Activated naive CD8-positive, alpha-beta T cell treated with anti-CD3 and anti-CD28 coated beads for 36 hours (primary cell): ENCODE measurements around the gene DTWD2. TPM values are rescaled to one million over a fixed set of nuclear protein-coding genes. Genes with fewer than 3 reads are reported as not detected.
"Not testable (repeated sequence)": the region's sequence is repeated elsewhere in the genome, so short reads cannot be mapped to it uniquely, and the experiment has no call there.

Experiments used
- DNase-seq: peaks from one replicate; pipeline ENCODE4 v3.0.0; 2021
- H3K27ac Mint-ChIP-seq: one replicate; pipeline ENCODE4 v1.8.0; 2022; ENCODE audit warnings: mild to moderate bottlenecking, moderate library complexity, mixed read lengths
- H3K27me3 Mint-ChIP-seq: one replicate; pipeline ENCODE4 v1.8.0; 2022; ENCODE audit warnings: mild to moderate bottlenecking, mixed read lengths
- H3K36me3 Mint-ChIP-seq: one replicate; pipeline ENCODE4 v1.8.0; 2021; ENCODE audit warnings: mild to moderate bottlenecking, mixed read lengths
- H3K4me1 Mint-ChIP-seq: one replicate; pipeline ENCODE4 v1.8.0; 2021; ENCODE audit warnings: mixed read lengths
- H3K4me3 Mint-ChIP-seq: one replicate; pipeline ENCODE4 v1.8.0; 2022; ENCODE audit warnings: mild to moderate bottlenecking, moderate library complexity, mixed read lengths
- H3K9me3 Mint-ChIP-seq: one replicate; pipeline ENCODE4 v1.8.0; 2022; ENCODE audit warnings: mixed read lengths
- total RNA-seq, 2 experiments: library from RNA; stranded (reverse); gene quantifications; one replicate each; pipeline ENCODE4 v1.2.3, GENCODE V29; 2021

DTWD2 gene
- total RNA-seq, 2 experiments from 2014 or later: 5.4 to 5.7 TPM

DNA sequence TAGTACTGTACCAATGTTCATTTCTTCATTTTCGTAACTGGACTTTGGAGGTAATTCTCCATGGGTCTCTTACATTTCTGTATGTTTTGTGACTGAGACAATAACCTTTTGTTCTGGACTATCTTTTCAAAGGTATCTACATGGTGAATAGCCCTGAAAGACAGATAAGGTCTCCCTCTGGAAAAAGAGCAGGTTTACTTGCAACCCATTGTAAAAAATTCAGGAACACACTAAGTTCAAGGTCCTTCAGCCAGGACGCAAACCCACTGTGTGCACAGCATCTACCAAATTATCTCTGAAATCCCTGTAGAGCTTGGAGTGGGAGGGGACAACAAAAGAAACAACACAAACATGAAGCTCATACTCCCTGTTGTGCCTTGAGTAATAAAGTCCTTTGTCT, 8.3 kb downstream of the DTWD2 start:
- no peak overlapping the region for H3K4me3 Mint-ChIP-seq
- DNase-seq: no peak

DNA sequence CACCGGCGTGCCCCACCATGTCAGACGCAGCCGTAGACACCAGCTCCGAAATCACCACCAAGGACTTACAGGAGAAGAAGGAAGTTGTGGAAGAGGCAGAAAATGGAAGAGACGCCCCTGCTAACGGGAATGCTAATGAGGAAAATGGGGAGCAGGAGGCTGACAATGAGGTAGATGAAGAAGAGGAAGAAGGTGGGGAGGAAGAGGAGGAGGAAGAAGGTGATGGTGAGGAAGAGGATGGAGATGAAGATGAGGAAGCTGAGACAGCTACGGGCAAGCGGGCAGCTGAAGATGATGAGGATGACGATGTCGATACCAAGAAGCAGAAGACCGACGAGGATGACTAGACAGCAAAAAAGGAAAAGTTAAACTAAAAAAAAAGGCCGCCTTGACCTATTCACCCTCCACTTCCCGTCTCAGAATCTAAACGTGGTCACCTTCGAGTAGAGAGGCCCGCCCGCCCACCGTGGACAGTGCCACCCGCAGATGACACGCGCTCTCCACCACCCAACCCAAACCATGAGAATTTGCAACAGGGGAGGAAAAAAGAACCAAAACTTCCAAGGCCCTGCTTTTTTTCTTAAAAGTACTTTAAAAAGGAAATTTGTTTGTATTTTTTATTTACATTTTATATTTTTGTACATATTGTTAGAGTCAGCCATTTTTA, 14.4 kb downstream of the DTWD2 start:
- H3K4me3 Mint-ChIP-seq, H3K27ac Mint-ChIP-seq, H3K27me3 Mint-ChIP-seq, DNase-seq, H3K4me1 Mint-ChIP-seq: not testable (repeated sequence)
- Mint-ChIP-seq H3K9me3 (peaks cover 31% of the 10 kb centered on the region), H3K36me3 (peaks cover 29% of the 10 kb centered on the region)

More for the DNA sequence above, 8.3 kb downstream of the DTWD2 start:
- Mint-ChIP-seq H3K9me3 (peaks cover 13% of the 10 kb centered on the region), H3K36me3 (peaks cover 30% of the 10 kb centered on the region), H3K4me1 (peaks cover 5% of the 10 kb centered on the region), H3K27me3 (no peaks in the 10 kb centered on the region), H3K27ac (no peak overlapping the region)

DNA sequence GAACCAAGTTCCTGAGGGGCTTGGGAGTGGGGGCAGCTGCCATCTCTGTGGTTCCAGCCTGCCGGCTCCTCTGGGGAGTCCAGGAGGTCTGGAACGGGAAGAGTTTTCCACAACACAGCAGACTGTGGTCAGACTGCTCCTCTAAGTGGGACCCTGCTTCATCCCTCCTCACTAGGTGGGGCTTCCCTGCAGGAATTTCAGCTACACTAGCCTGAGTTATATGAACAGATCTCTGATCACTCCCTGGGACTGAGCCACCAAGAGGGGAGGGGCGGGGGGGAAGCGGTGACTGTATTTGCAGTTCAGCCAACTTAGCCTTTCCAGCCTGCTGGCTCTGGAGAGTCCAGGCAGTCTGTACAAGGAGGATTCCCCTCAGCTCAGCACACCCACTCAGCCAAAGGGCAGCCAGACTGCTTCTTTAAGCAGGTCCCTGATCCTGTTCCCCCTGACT, 19.4 kb downstream of the DTWD2 start:
- Mint-ChIP-seq H3K27ac (no peak overlapping the region), H3K4me3 (no peak overlapping the region), H3K36me3 (peaks cover 12% of the 10 kb centered on the region), H3K27me3 (no peaks in the 10 kb centered on the region), H3K9me3 (peaks cover 14% of the 10 kb centered on the region), H3K4me1 (no peaks in the 10 kb centered on the region)
- DNase-seq: no peak

DNA sequence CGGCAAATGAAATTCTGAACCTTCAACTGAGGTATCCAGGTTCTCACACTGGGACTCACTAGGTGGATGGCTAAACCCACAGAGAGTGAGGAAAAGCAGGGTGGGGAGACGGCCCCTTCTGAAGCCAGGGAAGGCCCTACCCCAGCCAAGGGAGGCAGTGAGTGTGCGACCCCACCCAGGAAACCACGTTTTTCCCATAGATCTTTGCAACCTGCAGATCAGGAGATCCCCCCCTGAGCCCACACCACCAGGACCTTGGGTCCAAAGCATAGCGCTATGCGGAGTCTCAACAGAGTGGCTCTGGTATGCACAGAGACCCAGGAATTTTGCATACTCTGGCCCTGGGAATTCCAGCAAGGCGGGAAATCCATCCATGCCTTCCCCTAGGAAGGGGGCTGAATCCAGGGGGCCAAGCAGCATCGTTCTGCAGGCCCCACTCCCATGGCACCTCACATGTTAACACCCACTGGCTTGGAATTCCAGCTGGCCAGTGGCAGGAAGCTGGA, 19.9 kb downstream of the DTWD2 start:
- Mint-ChIP-seq H3K4me1 (no peaks in the 10 kb centered on the region), H3K36me3 (peaks cover 12% of the 10 kb centered on the region), H3K27me3 (no peaks in the 10 kb centered on the region), H3K27ac (no peak overlapping the region), H3K9me3 (peaks cover 10% of the 10 kb centered on the region), H3K4me3 (no peak overlapping the region)
- no peak for DNase-seq

DNA sequence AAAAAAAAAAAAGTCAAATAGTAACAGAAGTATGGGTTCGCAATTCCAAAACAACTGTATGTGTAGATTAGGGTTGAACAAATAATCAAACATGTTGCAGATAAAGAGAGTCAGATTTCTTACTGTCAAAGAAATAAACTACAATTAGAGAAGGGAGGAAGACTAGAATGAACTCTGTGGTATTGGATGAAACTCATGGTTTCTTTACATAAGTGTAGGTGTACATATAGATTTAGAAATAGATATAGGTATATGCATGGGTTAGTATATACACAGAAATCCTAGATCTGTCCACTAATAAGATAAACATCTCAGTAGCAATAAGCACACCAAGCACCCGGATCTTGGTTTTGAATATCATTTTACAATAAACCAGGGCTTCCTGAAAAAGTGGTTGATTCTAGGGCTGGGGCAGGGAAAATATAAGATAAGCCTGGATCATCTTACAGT, 21.3 kb downstream of the DTWD2 start:
- Mint-ChIP-seq H3K27me3 (no peaks in the 10 kb centered on the region), H3K9me3 (peaks cover 5% of the 10 kb centered on the region), H3K4me1 (no peaks in the 10 kb centered on the region), H3K4me3 (no peak overlapping the region), H3K27ac (no peak overlapping the region), H3K36me3 (peaks cover 13% of the 10 kb centered on the region)
- DNase-seq: no peak

DNA sequence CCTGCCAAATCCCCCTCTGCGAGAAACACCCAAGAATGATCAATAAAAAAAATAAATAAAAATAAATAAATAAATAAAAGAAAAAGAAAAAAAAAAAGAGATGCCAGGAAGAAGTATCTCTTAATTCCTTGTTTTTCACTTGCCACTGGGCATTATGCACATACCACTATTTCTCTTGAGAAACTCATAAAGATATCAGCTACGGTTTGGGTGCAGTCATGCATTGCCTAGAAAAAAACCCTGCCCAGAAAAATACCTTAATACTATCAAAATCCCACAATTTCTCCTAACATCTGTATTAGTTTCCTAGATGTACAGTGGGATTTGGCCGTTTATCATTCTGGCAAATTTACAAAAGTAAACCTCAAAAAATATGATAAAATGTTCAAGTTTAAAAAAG, 22.5 kb downstream of the DTWD2 start:
- Mint-ChIP-seq H3K27ac (no peak overlapping the region), H3K9me3 (peaks cover 3% of the 10 kb centered on the region), H3K4me3 (no peak overlapping the region), H3K4me1 (no peaks in the 10 kb centered on the region), H3K27me3 (no peaks in the 10 kb centered on the region), H3K36me3 (peaks cover 13% of the 10 kb centered on the region)
- no peak for DNase-seq

DNA sequence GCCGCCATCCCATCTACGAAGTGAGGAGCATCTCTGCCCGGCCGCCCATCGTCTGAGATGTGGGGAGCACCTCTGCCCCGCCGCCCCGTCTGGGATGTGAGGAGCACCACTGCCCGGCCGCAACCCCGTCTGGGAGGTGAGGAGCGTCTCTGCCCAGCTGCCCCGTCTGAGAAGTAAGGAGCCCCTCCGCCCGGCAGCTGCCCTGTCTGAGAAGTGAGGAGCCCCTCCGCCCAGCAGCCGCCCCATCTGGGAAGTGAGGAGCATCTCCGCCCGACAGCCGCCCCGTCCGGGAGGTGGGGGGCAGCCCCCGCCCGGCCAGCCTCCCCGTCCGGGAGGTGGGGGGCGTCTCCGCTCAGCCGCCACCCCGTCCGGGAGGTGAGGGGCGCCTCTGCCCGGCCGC, 23.4 kb downstream of the DTWD2 start:
- not testable (repeated sequence) for H3K9me3 Mint-ChIP-seq, DNase-seq, H3K4me3 Mint-ChIP-seq, H3K4me1 Mint-ChIP-seq, H3K27me3 Mint-ChIP-seq, H3K27ac Mint-ChIP-seq
- H3K36me3 Mint-ChIP-seq: peaks cover 13% of the 10 kb centered on the region

DNA sequence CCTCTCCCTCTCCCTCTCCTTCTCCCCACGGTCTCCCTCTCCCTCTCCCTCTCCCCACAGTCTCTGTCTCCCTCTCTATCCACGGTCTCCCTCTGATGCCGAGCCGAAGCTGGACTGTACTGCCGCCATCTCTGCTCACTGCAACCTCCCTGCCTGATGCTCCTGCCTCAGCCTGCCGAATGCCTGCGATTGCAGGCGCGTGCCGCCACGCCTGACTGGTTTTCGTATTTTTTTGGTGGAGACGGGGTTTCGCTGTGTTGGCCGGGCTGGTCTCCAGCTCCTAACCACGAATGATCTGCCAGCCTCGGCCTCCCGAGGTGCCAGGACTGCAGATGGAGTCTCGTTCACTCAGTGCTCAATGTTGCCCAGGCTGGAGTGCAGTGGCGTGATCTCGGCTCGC, 24.0 kb downstream of the DTWD2 start:
- peaks cover 17% of the 10 kb centered on the region for H3K36me3 Mint-ChIP-seq
- not testable (repeated sequence) for H3K4me1 Mint-ChIP-seq, H3K27ac Mint-ChIP-seq, H3K27me3 Mint-ChIP-seq, DNase-seq, H3K9me3 Mint-ChIP-seq, H3K4me3 Mint-ChIP-seq

DNA sequence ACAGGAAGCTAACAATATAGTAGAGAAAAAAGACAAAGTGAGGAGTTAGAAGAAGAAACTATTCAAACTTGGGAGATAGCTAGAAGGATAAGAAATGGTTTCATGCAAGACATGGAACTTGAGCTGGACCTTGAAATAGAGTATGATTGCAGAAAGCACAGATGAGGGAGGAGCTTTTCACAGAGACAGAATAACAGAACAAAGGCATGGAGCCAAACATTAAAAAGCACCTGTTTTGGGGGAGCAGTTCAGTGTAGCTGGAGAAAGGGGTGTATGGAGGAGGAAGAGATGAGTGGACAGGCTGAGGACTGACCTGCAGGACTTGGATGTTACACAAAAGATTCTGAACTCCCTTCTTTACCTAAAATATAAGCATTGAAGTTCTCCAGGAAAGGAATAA, 25.2 kb downstream of the DTWD2 start:
- no peak for DNase-seq
- Mint-ChIP-seq H3K27me3 (no peaks in the 10 kb centered on the region), H3K4me3 (no peak overlapping the region), H3K4me1 (no peaks in the 10 kb centered on the region), H3K9me3 (peaks cover 7% of the 10 kb centered on the region), H3K27ac (no peak overlapping the region), H3K36me3 (peaks cover 19% of the 10 kb centered on the region)

DNA sequence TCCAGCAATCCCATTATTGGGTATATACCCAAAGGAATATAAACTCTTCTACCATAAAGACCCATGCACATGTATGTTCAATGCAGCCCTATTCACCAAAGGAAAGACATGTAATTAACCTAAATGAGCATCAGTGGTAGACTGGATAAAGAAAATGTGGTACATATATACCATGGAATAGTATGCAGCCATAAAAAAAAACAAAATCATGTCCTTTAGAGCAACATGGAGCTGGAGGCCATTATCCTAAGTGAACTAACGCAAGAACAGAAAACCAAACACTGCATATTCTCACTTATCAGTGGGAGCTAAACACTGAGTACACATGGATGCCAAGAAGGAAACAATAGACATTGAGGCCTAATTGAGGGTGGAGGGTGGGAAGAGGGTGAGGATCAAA, 27.8 kb downstream of the DTWD2 start:
- Mint-ChIP-seq H3K27me3 (no peaks in the 10 kb centered on the region), H3K4me1 (peaks cover 2% of the 10 kb centered on the region), H3K9me3 (peaks cover 7% of the 10 kb centered on the region), H3K27ac (no peak overlapping the region), H3K36me3 (peaks cover 16% of the 10 kb centered on the region), H3K4me3 (no peak overlapping the region)
- DNase-seq: no peak

DNA sequence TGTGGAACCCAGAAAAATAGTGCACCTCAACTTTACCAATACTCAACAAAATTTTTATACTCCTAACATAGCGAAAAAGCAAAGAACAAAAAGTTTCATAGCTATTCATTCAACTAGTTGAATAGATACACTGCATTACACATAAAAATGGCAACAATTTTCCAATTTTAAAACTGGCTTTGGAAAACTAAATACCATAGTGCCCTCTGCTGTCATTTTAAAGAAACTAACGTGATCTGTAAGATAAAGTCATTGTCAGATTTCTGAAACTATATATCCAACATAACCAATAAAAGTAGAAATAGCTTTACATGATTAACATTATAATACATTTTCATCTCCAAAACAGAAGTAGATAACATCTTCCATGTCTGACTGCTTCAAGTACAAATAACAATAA, 31.6 kb downstream of the DTWD2 start:
- H3K27me3 Mint-ChIP-seq: no peaks in the 10 kb centered on the region
- no peak overlapping the region for H3K4me3 Mint-ChIP-seq
- no peak overlapping the region for H3K27ac Mint-ChIP-seq
- H3K9me3 Mint-ChIP-seq: peaks cover 7% of the 10 kb centered on the region
- peaks cover 2% of the 10 kb centered on the region for H3K4me1 Mint-ChIP-seq
- peaks cover 8% of the 10 kb centered on the region for H3K36me3 Mint-ChIP-seq
- no peak for DNase-seq

DNA sequence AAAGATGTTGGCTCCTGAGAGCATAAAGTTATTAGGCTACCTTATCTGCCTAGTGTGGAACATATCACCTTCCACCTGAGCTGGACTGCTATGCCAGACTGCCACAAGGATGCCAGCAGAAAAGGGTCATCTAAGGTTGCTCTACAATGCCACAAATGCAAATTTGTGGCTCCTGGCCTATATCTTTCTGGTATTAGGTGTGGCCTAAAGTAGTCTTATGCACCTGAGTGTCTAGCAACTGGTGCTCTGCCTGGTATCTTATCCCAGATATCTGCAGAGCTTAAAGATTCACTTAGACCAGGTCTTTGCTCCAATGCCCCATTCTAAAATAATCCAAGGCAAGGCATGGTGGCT, 34.7 kb downstream of the DTWD2 start:
- no peak for DNase-seq
- no peak overlapping the region for H3K27ac Mint-ChIP-seq
- H3K4me1 Mint-ChIP-seq: peaks cover 2% of the 10 kb centered on the region
- no peaks in the 10 kb centered on the region for H3K27me3 Mint-ChIP-seq
- no peak overlapping the region for H3K4me3 Mint-ChIP-seq
- peaks cover 3% of the 10 kb centered on the region for H3K36me3 Mint-ChIP-seq
- H3K9me3 Mint-ChIP-seq: no peaks in the 10 kb centered on the region

DNA sequence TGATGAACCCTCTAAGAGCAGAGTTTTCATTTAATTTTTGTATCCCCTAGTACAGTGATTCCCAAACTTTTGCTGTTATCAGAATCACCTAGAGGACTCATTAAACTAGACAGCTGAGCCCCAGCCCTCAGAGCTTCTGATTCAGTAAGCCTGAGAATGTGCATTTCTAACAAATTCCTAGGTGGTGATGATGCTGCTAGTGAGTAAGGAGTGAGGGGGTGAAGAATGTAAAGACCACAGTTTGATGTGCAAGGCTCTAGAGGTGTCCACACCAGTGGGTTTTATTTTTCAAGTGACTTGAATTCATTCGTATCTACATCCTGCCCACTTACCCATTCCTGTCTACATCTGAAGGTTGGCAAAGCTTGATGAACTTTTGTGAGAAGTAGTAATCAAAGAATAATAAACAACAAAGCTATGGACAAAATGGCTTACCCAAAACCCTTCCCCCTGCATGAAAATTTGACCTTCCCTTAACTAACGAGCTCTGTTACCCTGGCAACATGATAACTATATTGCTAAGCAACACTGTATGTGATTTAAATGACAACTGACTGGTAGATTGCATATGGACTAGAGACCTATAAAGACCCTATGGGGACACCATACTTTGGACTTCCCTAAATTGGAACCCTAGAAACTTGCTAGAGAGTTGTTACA, 35.2 kb downstream of the DTWD2 start:
- Mint-ChIP-seq H3K4me1 (peaks cover 2% of the 10 kb centered on the region), H3K4me3 (no peak overlapping the region), H3K36me3 (peaks cover 3% of the 10 kb centered on the region), H3K9me3 (no peaks in the 10 kb centered on the region), H3K27ac (no peak overlapping the region), H3K27me3 (no peaks in the 10 kb centered on the region)
- no peak for DNase-seq

DNA sequence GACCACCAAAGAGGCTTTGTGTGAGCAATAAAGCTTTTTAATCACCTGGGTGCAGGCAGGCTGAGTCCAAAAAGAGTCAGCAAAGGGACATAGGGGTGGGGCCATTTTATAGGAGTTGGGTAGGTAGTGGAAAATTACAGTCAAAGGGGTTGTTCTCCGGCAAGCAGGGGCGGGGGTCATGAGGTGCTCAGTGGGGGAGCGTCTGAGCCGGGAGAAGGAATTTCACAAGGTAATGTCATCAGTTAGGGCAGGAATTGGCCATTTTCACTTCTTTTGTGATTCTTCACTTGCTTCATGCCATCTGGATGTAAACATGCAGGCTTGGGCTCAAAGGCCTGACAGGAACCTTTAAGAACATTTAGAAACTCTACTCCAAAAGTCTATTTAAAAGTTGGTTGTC, 36.0 kb downstream of the DTWD2 start:
- H3K9me3 Mint-ChIP-seq, DNase-seq, H3K27me3 Mint-ChIP-seq, H3K4me1 Mint-ChIP-seq, H3K27ac Mint-ChIP-seq, H3K4me3 Mint-ChIP-seq, H3K36me3 Mint-ChIP-seq: not testable (repeated sequence)

DNA sequence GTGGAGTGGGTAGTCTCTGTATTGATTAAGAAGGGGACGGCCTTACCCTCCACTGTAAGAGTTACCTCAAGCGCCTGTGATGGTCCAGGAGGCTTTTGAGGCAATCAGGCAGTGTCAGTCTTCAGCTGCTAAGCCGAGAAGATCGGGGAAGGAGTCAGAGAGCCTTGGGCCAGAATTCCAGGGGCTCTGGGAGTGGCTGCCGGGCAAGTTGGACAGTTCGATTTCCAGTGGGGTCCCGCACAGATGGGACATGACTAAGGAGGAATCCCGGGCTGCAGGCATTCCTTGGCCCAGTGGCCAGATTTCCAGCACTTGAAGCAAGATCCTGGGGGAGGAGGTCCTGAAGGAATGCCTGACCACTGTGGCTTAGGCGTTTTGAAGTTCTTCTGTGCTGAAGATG, 38.0 kb downstream of the DTWD2 start:
- H3K4me1 Mint-ChIP-seq, H3K27ac Mint-ChIP-seq, H3K36me3 Mint-ChIP-seq, DNase-seq, H3K4me3 Mint-ChIP-seq, H3K27me3 Mint-ChIP-seq, H3K9me3 Mint-ChIP-seq: not testable (repeated sequence)
